ENCODE measurements around the gene MAGIX. TPM values are rescaled to one million over a fixed set of nuclear protein-coding genes. Genes with fewer than 3 reads are reported as not detected.

The MAGIX gene
- total and polyA plus RNA-seq, 2 experiments from 2014 or later, result 0.66 to 0.83 TPM

DNA sequence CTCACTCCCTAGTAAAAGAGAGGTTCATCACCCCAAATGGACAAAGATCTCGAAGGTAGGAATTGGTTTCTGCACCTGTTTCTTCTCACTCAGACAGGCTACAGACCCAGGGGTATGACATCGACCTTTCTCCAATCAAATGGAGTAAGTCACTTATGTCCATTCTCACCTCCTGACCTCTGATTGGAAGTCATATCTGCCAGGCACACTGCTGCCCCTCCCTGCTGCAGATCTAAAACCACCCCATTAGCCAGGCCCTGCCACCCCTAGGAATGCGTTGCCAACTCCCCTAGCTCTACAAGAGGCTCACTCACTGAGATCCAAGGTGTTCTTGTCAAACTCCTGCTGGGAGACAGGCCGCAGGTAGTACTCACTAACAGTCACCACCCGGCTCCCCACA is 45.8 kb upstream of the MAGIX start (continued):
- TF ChIP-seq, protein P1, sequence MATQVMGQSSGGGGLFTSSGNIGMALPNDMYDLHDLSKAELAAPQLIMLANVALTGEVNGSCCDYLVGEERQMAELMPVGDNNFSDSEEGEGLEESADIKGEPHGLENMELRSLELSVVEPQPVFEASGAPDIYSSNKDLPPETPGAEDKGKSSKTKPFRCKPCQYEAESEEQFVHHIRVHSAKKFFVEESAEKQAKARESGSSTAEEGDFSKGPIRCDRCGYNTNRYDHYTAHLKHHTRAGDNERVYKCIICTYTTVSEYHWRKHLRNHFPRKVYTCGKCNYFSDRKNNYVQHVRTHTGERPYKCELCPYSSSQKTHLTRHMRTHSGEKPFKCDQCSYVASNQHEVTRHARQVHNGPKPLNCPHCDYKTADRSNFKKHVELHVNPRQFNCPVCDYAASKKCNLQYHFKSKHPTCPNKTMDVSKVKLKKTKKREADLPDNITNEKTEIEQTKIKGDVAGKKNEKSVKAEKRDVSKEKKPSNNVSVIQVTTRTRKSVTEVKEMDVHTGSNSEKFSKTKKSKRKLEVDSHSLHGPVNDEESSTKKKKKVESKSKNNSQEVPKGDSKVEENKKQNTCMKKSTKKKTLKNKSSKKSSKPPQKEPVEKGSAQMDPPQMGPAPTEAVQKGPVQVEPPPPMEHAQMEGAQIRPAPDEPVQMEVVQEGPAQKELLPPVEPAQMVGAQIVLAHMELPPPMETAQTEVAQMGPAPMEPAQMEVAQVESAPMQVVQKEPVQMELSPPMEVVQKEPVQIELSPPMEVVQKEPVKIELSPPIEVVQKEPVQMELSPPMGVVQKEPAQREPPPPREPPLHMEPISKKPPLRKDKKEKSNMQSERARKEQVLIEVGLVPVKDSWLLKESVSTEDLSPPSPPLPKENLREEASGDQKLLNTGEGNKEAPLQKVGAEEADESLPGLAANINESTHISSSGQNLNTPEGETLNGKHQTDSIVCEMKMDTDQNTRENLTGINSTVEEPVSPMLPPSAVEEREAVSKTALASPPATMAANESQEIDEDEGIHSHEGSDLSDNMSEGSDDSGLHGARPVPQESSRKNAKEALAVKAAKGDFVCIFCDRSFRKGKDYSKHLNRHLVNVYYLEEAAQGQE (IDR thresholded peaks at IDR 0.05; ENCODE audit: unreplicated experiment), result no peak
- no peak for TF ChIP-seq JUNB (IDR thresholded peaks at IDR 0.05; ENCODE audit: unreplicated experiment)

DNA sequence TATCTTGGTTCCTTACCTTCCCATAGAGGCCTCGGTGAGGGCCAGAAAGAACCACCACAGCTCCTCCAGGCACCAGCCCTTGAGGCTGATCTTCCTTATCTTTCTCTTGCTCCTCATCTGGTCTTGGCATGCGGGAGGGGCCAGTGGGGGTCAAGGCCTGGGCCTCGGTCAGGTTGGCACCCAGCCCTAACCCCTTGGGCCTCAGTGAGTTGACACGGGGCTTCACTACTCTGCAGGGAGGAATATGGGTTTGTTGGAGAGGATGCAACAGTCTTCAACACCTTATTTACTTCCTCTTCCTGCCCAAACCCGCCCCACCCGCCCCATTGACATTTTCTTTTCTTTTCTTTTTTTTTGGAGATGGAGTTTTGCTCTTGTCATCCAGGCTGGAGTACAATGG is 45.0 kb upstream of the MAGIX start:
- Histone ChIP-seq H4K20me1 (replicated peaks; ENCODE audit: insufficient read depth) (no peaks in the 10 kb centered on the region), H3K27ac (ENCODE audit: low read depth) (no peak overlapping the region), H3K79me2 (replicated peaks; ENCODE audit: insufficient read depth) (no peaks in the 10 kb centered on the region; the same call in 1 of the 2 replicates), H2AFZ (no peak overlapping the region), H3K27me3 (ENCODE audit: insufficient read depth) (no peaks in the 10 kb centered on the region), H3F3A (replicated peaks; ENCODE audit: low read depth) (no peaks in the 10 kb centered on the region), H3K4me1 (ENCODE audit: insufficient read depth) (no peaks in the 10 kb centered on the region), H3K4me2 (no peak overlapping the region), H3K4me3 (no peak overlapping the region), H3K9me2 (ENCODE audit: insufficient read depth) (no peaks in the 10 kb centered on the region), H3K36me3 (ENCODE audit: insufficient read depth) (no peaks in the 10 kb centered on the region)
- H3K4me1 Mint-ChIP-seq, result no peaks in the 10 kb centered on the region
- no peak overlapping the region for H3K27ac Mint-ChIP-seq
- peaks cover 1% of the 10 kb centered on the region for H3K27me3 Mint-ChIP-seq (ENCODE audit: insufficient read depth, low read depth, poor library complexity)
- ATAC-seq (no peak), DNase-seq (ENCODE audit: low spot score) (no peak)
- H3K9me3 Mint-ChIP-seq, result no peaks in the 10 kb centered on the region
- H3K4me3 Mint-ChIP-seq, result no peak overlapping the region
- peaks cover 40% of the 10 kb centered on the region for H3K36me3 Mint-ChIP-seq (ENCODE audit: low read depth)
- TF ChIP-seq POLR2AphosphoS5 (IDR thresholded peaks at IDR 0.05; ENCODE audit: low read depth), result no peak
- TF ChIP-seq, protein P2, sequence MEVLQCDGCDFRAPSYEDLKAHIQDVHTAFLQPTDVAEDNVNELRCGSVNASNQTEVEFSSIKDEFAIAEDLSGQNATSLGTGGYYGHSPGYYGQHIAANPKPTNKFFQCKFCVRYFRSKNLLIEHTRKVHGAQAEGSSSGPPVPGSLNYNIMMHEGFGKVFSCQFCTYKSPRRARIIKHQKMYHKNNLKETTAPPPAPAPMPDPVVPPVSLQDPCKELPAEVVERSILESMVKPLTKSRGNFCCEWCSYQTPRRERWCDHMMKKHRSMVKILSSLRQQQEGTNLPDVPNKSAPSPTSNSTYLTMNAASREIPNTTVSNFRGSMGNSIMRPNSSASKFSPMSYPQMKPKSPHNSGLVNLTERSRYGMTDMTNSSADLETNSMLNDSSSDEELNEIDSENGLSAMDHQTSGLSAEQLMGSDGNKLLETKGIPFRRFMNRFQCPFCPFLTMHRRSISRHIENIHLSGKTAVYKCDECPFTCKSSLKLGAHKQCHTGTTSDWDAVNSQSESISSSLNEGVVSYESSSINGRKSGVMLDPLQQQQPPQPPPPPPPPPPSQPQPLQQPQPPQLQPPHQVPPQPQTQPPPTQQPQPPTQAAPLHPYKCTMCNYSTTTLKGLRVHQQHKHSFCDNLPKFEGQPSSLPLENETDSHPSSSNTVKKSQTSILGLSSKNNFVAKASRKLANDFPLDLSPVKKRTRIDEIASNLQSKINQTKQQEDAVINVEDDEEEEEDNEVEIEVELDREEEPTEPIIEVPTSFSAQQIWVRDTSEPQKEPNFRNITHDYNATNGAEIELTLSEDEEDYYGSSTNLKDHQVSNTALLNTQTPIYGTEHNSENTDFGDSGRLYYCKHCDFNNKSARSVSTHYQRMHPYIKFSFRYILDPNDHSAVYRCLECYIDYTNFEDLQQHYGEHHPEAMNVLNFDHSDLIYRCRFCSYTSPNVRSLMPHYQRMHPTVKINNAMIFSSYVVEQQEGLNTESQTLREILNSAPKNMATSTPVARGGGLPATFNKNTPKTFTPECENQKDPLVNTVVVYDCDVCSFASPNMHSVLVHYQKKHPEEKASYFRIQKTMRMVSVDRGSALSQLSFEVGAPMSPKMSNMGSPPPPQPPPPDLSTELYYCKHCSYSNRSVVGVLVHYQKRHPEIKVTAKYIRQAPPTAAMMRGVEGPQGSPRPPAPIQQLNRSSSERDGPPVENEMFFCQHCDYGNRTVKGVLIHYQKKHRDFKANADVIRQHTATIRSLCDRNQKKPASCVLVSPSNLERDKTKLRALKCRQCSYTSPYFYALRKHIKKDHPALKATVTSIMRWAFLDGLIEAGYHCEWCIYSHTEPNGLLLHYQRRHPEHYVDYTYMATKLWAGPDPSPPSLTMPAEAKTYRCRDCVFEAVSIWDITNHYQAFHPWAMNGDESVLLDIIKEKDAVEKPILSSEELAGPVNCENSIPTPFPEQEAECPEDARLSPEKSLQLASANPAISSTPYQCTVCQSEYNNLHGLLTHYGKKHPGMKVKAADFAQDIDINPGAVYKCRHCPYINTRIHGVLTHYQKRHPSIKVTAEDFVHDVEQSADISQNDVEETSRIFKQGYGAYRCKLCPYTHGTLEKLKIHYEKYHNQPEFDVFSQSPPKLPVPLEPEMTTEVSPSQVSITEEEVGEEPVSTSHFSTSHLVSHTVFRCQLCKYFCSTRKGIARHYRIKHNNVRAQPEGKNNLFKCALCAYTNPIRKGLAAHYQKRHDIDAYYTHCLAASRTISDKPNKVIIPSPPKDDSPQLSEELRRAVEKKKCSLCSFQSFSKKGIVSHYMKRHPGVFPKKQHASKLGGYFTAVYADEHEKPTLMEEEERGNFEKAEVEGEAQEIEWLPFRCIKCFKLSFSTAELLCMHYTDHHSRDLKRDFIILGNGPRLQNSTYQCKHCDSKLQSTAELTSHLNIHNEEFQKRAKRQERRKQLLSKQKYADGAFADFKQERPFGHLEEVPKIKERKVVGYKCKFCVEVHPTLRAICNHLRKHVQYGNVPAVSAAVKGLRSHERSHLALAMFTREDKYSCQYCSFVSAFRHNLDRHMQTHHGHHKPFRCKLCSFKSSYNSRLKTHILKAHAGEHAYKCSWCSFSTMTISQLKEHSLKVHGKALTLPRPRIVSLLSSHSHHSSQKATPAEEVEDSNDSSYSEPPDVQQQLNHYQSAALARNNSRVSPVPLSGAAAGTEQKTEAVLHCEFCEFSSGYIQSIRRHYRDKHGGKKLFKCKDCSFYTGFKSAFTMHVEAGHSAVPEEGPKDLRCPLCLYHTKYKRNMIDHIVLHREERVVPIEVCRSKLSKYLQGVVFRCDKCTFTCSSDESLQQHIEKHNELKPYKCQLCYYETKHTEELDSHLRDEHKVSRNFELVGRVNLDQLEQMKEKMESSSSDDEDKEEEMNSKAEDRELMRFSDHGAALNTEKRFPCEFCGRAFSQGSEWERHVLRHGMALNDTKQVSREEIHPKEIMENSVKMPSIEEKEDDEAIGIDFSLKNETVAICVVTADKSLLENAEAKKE (CRISPR knock-in tag; IDR thresholded peaks at IDR 0.05), result no peak
- TF ChIP-seq, protein P1 (IDR thresholded peaks at IDR 0.05; ENCODE audit: unreplicated experiment), result no peak
- TF ChIP-seq NANOG (IDR thresholded peaks at IDR 0.05; ENCODE audit: borderline replicate concordance), result no peak
- TF ChIP-seq EZH2 (IDR thresholded peaks at IDR 0.05; ENCODE audit: low read depth, unreplicated experiment), result no peak
- TF ChIP-seq, protein P3, sequence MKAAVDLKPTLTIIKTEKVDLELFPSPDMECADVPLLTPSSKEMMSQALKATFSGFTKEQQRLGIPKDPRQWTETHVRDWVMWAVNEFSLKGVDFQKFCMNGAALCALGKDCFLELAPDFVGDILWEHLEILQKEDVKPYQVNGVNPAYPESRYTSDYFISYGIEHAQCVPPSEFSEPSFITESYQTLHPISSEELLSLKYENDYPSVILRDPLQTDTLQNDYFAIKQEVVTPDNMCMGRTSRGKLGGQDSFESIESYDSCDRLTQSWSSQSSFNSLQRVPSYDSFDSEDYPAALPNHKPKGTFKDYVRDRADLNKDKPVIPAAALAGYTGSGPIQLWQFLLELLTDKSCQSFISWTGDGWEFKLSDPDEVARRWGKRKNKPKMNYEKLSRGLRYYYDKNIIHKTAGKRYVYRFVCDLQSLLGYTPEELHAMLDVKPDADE (IDR thresholded peaks at IDR 0.05), result no peak
- no peak for TF ChIP-seq JUNB (IDR thresholded peaks at IDR 0.05; ENCODE audit: unreplicated experiment)
- no peak for TF ChIP-seq EZH2phosphoT487 (IDR thresholded peaks at IDR 0.05; ENCODE audit: unreplicated experiment)
- TF ChIP-seq ZNF114 (CRISPR knock-in tag; IDR thresholded peaks at IDR 0.05), result no peak
- TF ChIP-seq STAT1 (IDR thresholded peaks at IDR 0.05; ENCODE audit: unreplicated experiment), result no peak
- TF ChIP-seq CREB1 (CRISPR knock-in tag; IDR thresholded peaks at IDR 0.05; ENCODE audit: low read depth), result no peak
